SU-DHL-6 (cell line): Measurements from ENCODE around the gene TMPRSS5.

Source experiments
- EZH2phosphoT487 ChIP-seq: fragments of 200-600 bp; sonication (generic), shearing (Covaris generic); conservative IDR thresholded peaks from 2 replicates; pipeline ENCODE4 v1.6.1; 2018; ENCODE audit warnings: mild to moderate bottlenecking, antibody characterized with exemption, low read length, moderate library complexity, mixed read lengths
- TF ChIP-seq, protein P1 (sequence below): fragments of 200-600 bp; sonication (generic); IDR thresholded peaks from one replicate; pipeline ENCODE4 v1.5.1; 2017; ENCODE audit warnings: antibody characterized with exemption, mild to moderate bottlenecking, low read length, moderate library complexity; ENCODE audit not compliant: insufficient read depth, poor library complexity, severe bottlenecking

DNA sequence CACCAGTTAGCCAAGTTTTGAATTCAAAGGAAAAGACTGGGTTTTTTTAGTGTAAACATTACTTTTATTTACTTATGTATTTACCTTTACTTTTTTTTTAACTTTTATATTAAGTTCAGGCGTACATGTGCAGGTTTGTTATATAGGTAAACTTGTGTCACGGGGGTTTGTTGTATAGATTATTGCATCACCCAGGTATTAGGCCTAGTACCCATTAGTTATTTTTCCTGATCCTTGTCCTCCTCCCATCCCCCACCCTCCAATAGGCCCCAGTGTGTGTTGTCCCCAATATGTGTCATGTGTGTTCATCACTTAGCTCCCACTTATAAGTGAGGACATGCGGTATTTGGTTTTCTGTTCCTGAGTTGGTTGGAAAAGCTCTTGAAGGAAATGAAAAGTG is 46.8 kb upstream of the TMPRSS5 start:
- TF ChIP-seq, protein P1, sequence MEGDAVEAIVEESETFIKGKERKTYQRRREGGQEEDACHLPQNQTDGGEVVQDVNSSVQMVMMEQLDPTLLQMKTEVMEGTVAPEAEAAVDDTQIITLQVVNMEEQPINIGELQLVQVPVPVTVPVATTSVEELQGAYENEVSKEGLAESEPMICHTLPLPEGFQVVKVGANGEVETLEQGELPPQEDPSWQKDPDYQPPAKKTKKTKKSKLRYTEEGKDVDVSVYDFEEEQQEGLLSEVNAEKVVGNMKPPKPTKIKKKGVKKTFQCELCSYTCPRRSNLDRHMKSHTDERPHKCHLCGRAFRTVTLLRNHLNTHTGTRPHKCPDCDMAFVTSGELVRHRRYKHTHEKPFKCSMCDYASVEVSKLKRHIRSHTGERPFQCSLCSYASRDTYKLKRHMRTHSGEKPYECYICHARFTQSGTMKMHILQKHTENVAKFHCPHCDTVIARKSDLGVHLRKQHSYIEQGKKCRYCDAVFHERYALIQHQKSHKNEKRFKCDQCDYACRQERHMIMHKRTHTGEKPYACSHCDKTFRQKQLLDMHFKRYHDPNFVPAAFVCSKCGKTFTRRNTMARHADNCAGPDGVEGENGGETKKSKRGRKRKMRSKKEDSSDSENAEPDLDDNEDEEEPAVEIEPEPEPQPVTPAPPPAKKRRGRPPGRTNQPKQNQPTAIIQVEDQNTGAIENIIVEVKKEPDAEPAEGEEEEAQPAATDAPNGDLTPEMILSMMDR, result no peak
- TF ChIP-seq EZH2phosphoT487, result no peak
